Testis (tissue), 3 donors: ENCODE measurements around the gene CDK18. TPM values are rescaled to one million over a fixed set of nuclear protein-coding genes. Genes with fewer than 3 reads are reported as not detected.

Source experiments
- DNase-seq: peaks from one replicate; pipeline ENCODE4 v3.0.0-alpha.2; 2019
- H3K27ac ChIP-seq, 2 donors: fragments of 200-600 bp; sonication (generic); one replicate each; pipeline ENCODE4 v1.5.1; 2019
- H3K27me3 ChIP-seq: fragments of 200-600 bp; sonication (generic); one replicate; pipeline ENCODE4 v1.5.1; 2019
- H3K36me3 ChIP-seq: fragments of 200-600 bp; sonication (generic); one replicate; pipeline ENCODE4 v1.5.1; 2017; ENCODE audit warnings: low read depth; ENCODE audit errors: missing control alignments
- H3K4me1 ChIP-seq: fragments of 200-600 bp; sonication (generic); one replicate; pipeline ENCODE4 v1.5.1; 2019
- H3K4me3 ChIP-seq, 2 donors: fragments of 200-600 bp; sonication (generic); one replicate each; pipeline ENCODE4 v1.5.1; 2017 to 2019
- H3K9me3 ChIP-seq: fragments of 200-600 bp; sonication (generic); one replicate; pipeline ENCODE4 v1.5.1; 2017
- POLR2A ChIP-seq: fragments of 450-650 bp; IDR thresholded peaks from one replicate; pipeline ENCODE4 v1.6.1; 2017; ENCODE audit warnings: antibody characterized with exemption, mild to moderate bottlenecking, moderate library complexity
- WGBS, 2 donors: methylation state at CpG; one replicate each; pipeline ENCODE4 v1.1.5; 2018; 5-methylcytosine and 5-hydroxymethylcytosine counted together
- intact Hi-C: fragments of 100-400 bp; cut with DNase I; formaldehyde crosslinking; loops from one replicate; pipeline ENCODE4 v1.15.1; 2023; ENCODE audit warnings: low total_unique reads
- polyA plus RNA-seq: library from polyadenylated mRNA; stranded (reverse); fragments of 350-450 nt; fragmentation: Illumina TruSeq; extraction: RNeasy Lipid Tissue Mini Kit (QIAGEN cat#74804); gene quantifications from one replicate; pipeline ENCODE4 v1.2.3, GENCODE V29; 2014; ENCODE audit warnings: low read depth, low replicate concordance; ENCODE audit not compliant: insufficient read depth
- total RNA-seq, 2 donors: library from RNA; depleted of rRNA; stranded (reverse); fragments of >200 nt; gene quantifications; one replicate each; pipeline ENCODE4 v1.2.3, GENCODE V29; 2016
- TF ChIP-seq, protein P1 (sequence below), 3 experiments: fragments of 450-650 bp in 2 of 3; fragments of 200-600 bp in 1 of 3; sonication (generic) in 1 of 3; IDR thresholded peaks; one replicate each; pipeline ENCODE4 v1.5.1; 2016 to 2019; ENCODE audit warnings: antibody characterized with exemption in 3 of 3, mild to moderate bottlenecking in 2 of 3, moderate library complexity in 1 of 3

The CDK18 gene
- total and polyA plus RNA-seq, 3 donors from 2014 or later = 6.5 to 9.2 (median 8.5) TPM

DNA sequence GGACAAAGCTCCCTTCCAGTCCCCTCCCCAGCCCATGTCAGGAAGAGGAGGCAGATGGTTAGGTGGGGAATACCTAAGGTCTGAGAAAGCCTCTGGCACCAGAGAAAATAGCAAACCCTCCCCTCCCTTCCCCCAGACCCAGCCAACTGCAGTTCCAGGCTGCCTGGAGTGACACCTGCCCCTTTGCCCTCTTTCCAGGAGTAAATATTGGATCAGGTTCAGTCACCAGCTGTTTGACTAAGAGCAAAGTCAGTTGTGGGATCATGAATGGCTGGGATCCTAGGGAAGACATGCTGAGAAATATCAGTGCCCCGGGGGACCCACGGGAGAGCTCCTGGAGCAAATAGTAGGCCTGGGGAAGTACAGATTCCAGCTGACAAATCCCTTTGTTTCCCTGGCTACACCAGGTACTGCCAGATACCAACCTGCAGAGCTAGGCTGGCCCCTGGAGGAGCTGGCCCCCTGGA, 12.2 kb upstream of the CDK18 start:
- WGBS, 2 donors = 73% methylated on average over 2 of the region's 2 CpGs; no CpG with 5 or more reads in 1 of the 2 donors
- H3K4me1 ChIP-seq = peaks cover 9% of the 10 kb centered on the region
- intact Hi-C loops = no loop called here
- no peaks in the 10 kb centered on the region for H3K36me3 ChIP-seq
- DNase-seq = no peak
- H3K27me3 ChIP-seq = no peaks in the 10 kb centered on the region
- no peaks in the 10 kb centered on the region for H3K9me3 ChIP-seq
- no peak overlapping the region for H3K27ac ChIP-seq
- TF ChIP-seq, protein P1, sequence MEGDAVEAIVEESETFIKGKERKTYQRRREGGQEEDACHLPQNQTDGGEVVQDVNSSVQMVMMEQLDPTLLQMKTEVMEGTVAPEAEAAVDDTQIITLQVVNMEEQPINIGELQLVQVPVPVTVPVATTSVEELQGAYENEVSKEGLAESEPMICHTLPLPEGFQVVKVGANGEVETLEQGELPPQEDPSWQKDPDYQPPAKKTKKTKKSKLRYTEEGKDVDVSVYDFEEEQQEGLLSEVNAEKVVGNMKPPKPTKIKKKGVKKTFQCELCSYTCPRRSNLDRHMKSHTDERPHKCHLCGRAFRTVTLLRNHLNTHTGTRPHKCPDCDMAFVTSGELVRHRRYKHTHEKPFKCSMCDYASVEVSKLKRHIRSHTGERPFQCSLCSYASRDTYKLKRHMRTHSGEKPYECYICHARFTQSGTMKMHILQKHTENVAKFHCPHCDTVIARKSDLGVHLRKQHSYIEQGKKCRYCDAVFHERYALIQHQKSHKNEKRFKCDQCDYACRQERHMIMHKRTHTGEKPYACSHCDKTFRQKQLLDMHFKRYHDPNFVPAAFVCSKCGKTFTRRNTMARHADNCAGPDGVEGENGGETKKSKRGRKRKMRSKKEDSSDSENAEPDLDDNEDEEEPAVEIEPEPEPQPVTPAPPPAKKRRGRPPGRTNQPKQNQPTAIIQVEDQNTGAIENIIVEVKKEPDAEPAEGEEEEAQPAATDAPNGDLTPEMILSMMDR (IDR thresholded peaks at IDR 0.05) = no peak
- no peak for TF ChIP-seq POLR2A
- H3K4me3 ChIP-seq = no peak overlapping the region

DNA sequence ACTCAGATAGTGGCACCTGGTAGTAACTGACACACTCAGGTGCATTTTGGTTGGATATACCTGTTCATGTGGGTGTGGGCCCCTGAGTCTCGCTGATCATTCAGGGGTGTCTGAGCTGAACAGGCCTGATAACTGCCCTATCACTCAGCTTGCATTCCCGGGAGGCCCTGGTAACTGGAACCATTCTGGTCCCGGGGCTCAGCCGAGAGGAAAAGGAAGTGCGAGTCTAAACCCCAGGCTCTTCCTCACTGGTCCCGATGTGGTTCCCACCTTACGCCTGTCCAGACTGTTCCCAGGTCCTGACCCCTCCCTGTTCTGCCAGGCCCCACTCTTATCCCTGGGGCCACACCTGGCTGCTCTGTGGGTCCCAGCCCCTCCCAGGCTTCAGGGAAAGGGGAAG, 11.7 kb upstream of the CDK18 start:
- TF ChIP-seq POLR2A = no peak
- TF ChIP-seq, protein P1 (IDR thresholded peaks at IDR 0.05) = no peak
- DNase-seq = no peak
- intact Hi-C loops = no loop called here
- WGBS, 2 donors = 67 to 73% methylated on average over 6 to 7 of the region's 7 CpGs
- peaks cover 9% of the 10 kb centered on the region for H3K4me1 ChIP-seq
- no peaks in the 10 kb centered on the region for H3K27me3 ChIP-seq
- H3K36me3 ChIP-seq = no peaks in the 10 kb centered on the region
- no peak overlapping the region for H3K27ac ChIP-seq
- no peak overlapping the region for H3K4me3 ChIP-seq
- no peaks in the 10 kb centered on the region for H3K9me3 ChIP-seq

DNA sequence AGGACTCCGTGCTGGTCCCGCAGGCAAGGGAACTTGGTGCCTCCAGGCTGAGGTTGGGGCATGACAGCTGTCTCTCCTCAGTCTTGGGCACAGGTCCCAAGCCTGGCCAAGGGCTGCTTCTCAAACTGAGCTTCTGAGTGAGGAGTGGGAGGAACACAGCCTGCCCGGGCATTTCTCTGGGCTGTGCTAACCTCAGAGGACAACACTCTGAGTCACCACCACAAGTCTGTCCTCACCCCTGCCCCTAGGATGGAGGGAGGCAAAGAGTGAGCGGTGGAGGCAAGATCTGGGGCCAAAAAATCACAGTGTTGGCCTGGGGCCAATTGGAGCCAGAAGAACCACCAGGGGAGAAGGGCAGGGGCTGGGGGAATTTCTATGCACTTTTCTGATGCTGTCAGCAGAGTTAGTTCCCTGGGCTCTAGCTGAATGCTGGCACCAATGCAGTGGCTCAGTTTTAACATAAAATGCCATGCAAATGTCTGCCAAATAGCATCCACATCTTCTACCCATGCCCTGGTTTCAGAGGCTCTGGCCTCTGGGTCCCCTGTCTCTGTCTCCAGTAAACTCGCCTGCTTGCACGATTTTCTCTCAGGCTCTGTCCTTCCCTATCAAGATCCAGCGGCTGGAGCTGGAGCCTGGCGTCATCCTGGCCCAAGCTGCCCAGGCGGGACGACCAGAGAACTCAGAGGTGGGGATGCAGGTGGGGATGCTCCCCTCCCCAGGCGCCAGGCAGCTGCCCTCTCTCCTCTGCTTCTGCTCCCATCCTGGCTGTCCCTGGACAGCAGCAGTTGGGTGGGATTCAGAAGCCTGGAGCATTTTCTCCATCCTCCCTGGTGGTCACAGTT, 11.0 kb upstream of the CDK18 start:
- intact Hi-C loops = no loop called here
- no peak for DNase-seq
- no peak for TF ChIP-seq POLR2A
- TF ChIP-seq, protein P1 (IDR thresholded peaks at IDR 0.05) = no peak

DNA sequence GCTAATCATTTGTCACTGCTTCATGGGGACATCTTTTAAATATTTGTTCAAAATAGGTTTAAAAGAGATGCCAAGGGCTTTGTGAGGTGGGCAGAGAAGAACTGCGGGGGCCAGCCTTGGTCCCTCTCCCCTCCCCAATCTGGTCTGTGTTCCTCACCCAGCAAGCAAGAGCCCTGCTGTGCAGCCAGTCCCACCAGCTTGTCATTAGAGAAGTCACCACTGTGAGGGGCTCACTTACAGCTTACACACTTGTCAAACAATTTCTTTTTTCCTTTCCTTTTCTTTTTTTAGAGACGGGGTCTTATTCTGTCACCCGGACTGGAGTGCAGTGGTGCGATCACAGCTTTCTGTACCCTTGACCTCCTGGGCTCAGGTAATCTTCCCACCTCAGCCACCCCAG, 10.4 kb upstream of the CDK18 start:
- Histone ChIP-seq H3K4me1 (peaks cover 9% of the 10 kb centered on the region), H3K27ac (no peak overlapping the region), H3K36me3 (no peaks in the 10 kb centered on the region), H3K27me3 (no peaks in the 10 kb centered on the region), H3K9me3 (no peaks in the 10 kb centered on the region), H3K4me3 (no peak overlapping the region)
- DNase-seq = no peak
- intact Hi-C loops = no loop called here
- TF ChIP-seq POLR2A = no peak
- TF ChIP-seq, protein P1 (IDR thresholded peaks at IDR 0.05) = no peak
- 83 to 88% methylated on average over 4 of the region's 4 CpGs for WGBS, 2 donors

More for the DNA sequence above, 11.0 kb upstream of the CDK18 start:
- Histone ChIP-seq H3K4me3 (no peak overlapping the region), H3K27me3 (no peaks in the 10 kb centered on the region), H3K9me3 (no peaks in the 10 kb centered on the region), H3K4me1 (peaks cover 9% of the 10 kb centered on the region), H3K36me3 (no peaks in the 10 kb centered on the region), H3K27ac (no peak overlapping the region)
- WGBS, 2 donors = 61 to 83% methylated on average over 8 to 11 of the region's 11 CpGs
